Fibroblast of pulmonary artery (primary cell): Measurements from ENCODE around the gene LRP1B.

Experiments
- DNase-seq: peaks from one replicate; pipeline ENCODE4 v3.0.0-alpha.2; 2010; ENCODE audit warnings: low read depth
- H3K4me3 ChIP-seq: replicated peaks from 2 replicates; pipeline ENCODE4 v1.5.1; 2011; ENCODE audit warnings: low read depth, mild to moderate bottlenecking, control low read depth, low read length, moderate library complexity
- CTCF ChIP-seq: IDR thresholded peaks from 2 replicates; pipeline ENCODE4 v1.5.1; 2011; ENCODE audit warnings: mild to moderate bottlenecking, control low read depth, low read length, inconsistent platforms; ENCODE audit errors: missing control alignments

LRP1B gene

GRCh38 chr2:142139384-142139783 lies 8.6 kb upstream of the LRP1B start:
- DNase-seq: no peak
- H3K4me3 ChIP-seq: no peak overlapping the region
- TF ChIP-seq CTCF: no peak

DNA sequence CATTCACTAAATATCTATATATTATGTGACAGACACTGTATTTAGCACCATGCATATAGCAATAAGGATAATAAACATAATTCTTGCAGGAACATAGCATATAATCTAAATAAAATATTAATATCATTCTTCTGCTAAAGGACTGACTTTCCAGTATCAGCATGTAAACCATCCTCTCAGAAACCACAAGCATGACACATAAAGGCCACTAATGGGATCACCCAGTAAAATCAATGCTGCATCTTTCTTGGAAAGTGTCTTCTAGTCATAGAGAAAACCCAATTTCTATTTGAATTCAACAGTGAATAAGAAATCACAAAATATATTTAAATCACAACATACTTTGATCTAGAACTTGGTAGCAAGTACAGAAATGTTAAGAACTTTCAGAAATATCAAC lies 5.8 kb upstream of the LRP1B start:
- no peak for DNase-seq
- no peak overlapping the region for H3K4me3 ChIP-seq
- no peak for TF ChIP-seq CTCF

- DNase-seq: no peak
- TF ChIP-seq CTCF: no peak
These were observed 4.1 kb upstream of the LRP1B start for GRCh38 chr2:142134911-142135310.

DNA sequence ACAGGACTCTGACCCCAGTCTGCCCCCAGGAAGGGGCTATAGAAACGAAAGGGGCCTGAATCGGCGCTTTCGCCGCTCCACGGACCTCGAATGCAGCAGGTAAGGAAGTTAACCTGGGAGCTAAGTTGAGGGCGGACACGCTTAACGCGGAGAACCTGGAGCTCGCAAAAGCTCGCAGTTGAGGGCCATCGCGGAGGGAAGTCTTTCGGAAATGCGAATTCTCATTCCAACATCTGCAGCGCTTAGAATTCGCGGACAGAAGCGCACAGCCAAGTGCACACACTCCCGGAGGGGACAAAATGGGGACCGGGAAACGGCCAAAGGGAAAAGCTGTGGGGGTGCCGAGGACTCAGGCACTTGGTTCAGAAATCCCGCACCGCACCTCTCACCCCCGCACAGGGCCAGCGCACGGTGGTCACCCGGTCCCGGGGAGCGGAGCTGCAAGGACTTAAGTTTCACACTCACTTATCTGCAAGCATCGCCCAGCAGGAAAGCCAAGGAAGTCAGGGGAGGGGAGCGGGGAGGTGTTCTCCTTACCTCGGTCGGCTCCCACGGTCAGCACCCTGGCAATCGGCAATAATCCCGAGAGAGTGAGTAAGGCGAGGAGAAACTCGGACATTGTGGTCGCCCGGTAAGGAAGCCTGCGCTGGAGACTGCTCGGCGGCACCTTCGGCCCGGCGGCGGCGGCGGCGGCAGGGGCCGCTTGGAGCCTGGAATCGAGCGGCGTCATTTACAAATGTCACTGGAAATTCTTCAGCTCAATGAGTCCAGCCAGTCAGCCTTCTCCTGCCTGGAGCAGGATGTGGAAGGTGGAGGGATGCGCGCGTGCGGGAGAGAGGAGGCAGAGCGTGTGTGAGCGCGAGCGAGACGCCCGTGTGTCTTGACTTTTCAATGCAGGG lies 456 bp downstream of the LRP1B start:
- DNase-seq: peak; percentile 74
- no peak for TF ChIP-seq CTCF
- H3K4me3 ChIP-seq: peak overlapping the region; percentile 65

More at GRCh38 chr2:142134911-142135310, 4.1 kb upstream of the LRP1B start:
- H3K4me3 ChIP-seq: no peak overlapping the region

- no peak overlapping the region for H3K4me3 ChIP-seq
- DNase-seq: no peak
- TF ChIP-seq CTCF: no peak
These were observed 2.7 kb downstream of the LRP1B start for GRCh38 chr2:142128105-142128504.

DNA sequence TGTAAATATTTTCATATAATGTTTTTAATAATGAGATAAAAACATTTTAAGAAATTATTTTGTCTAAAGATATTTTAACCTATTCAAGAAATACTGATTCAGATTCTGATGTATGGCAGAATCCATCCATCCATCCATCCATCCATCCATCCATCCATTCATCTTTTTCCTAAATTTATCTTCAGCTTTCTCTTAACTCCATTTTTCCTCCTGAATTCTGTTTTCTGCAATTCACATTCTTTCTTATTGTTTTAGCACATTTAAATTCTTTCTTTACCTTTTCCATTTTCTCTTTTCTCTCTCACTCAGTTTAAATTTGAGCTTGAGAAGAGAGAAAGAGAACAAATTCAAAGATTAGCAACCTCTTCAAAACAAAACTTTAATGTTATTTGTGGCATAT lies 3.6 kb downstream of the LRP1B start:
- no peak for TF ChIP-seq CTCF
- no peak for DNase-seq
- H3K4me3 ChIP-seq: no peak overlapping the region

GRCh38 chr2:142124706-142125105 lies 6.1 kb downstream of the LRP1B start:
- no peak for DNase-seq
- no peak overlapping the region for H3K4me3 ChIP-seq
- no peak for TF ChIP-seq CTCF
